VCaP (cell line): ENCODE results near the gene RAPGEF4.

Experiments
- H3K27ac ChIP-seq: fragments of 450-650 bp; 2 replicates; pipeline ENCODE4 v1.5.1; 2017
- TF ChIP-seq, protein P1 (sequence below): fragments of 450-650 bp; conservative IDR thresholded peaks from 2 replicates; pipeline ENCODE4 v1.5.1; 2017; ENCODE audit warnings: mild to moderate bottlenecking, moderate library complexity

RAPGEF4 gene

DNA sequence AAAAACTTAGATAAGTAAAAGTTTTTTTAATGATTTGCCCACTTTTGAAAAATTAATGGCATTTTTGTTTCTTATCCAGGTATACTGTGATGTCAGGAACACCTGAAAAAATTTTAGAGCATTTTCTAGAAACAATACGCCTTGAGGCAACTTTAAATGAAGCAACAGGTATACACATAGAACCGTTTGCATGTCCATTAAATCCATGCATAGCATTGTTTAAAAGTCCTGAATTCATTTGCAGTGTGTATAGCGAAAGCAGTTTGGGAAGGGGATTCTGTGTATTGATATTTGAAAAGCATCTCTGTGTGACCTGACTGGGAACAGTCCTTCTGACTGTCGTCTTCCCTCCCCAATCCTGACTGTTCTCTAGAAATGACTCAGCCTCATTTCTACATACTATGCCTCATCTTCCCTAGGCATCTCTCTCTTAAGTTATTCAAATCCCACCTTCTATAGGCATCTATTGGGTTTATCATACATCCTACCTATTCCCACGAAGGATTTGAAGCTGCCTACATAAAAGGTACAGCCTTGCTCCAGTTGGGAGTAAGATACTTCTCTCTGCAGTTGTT, 260.8 kb downstream of the RAPGEF4 start:
- TF ChIP-seq, protein P1, sequence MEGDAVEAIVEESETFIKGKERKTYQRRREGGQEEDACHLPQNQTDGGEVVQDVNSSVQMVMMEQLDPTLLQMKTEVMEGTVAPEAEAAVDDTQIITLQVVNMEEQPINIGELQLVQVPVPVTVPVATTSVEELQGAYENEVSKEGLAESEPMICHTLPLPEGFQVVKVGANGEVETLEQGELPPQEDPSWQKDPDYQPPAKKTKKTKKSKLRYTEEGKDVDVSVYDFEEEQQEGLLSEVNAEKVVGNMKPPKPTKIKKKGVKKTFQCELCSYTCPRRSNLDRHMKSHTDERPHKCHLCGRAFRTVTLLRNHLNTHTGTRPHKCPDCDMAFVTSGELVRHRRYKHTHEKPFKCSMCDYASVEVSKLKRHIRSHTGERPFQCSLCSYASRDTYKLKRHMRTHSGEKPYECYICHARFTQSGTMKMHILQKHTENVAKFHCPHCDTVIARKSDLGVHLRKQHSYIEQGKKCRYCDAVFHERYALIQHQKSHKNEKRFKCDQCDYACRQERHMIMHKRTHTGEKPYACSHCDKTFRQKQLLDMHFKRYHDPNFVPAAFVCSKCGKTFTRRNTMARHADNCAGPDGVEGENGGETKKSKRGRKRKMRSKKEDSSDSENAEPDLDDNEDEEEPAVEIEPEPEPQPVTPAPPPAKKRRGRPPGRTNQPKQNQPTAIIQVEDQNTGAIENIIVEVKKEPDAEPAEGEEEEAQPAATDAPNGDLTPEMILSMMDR = no peak

DNA sequence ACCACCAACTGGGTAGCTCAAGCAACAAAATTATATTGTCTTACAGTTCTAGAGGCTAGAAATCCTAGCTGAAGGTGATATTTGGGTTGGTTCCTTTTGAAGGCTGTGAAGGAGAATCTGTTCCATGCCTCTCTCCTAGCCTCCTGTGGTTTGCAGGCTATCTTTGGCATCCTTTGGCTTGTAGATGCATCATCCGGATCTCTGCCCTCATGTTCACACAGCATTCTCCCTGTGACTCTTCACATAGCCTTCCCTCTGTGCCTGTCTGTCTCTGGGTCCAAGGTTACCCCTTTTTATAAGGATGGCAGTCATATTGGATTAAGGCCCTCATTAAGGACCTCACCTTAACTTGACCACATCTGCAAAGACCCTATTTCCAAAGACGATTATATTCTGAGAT, 261.4 kb downstream of the RAPGEF4 start:
- H3K27ac ChIP-seq = no peak overlapping the region
- TF ChIP-seq, protein P1 = no peak

More for the DNA sequence above, 260.8 kb downstream of the RAPGEF4 start:
- peak overlapping the region; percentile 13; the same call in 1 of the 2 replicates for H3K27ac ChIP-seq

DNA sequence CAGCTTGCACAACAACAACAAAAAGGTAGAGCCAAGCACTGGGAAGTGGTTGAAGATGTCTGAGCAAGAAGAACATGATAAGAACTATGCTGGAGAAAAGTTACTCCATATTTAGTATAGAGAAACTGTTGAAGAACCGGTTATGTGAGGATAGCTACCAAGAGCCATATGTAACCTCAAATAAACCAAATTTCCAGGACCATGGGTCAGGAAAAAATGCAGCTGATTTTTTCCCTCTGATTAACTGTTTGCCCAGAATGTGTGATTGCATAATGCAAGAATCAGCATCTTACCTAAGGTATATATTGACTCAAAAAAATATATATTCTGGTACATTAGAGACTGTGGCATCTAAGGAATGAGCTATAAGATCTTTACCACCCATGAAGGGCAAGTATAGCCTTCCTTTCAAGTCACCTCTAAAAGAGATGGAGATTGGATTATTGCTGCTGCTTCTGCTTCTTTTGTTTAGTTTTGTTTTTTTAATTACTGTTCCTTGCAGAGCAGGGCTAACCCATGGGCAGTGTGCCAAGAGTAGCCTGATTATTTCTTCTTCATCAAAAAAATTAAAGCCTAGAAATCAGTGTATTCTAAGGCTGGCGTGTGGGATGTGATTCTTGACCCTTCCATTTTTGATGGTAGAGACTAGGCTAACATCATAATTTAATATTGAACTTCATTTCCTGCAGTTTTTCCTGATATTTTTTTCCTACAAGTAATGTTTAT, 263.1 kb downstream of the RAPGEF4 start:
- TF ChIP-seq, protein P1 = no peak
- peak overlapping the region; percentile 24; the same call in 1 of the 2 replicates for H3K27ac ChIP-seq

DNA sequence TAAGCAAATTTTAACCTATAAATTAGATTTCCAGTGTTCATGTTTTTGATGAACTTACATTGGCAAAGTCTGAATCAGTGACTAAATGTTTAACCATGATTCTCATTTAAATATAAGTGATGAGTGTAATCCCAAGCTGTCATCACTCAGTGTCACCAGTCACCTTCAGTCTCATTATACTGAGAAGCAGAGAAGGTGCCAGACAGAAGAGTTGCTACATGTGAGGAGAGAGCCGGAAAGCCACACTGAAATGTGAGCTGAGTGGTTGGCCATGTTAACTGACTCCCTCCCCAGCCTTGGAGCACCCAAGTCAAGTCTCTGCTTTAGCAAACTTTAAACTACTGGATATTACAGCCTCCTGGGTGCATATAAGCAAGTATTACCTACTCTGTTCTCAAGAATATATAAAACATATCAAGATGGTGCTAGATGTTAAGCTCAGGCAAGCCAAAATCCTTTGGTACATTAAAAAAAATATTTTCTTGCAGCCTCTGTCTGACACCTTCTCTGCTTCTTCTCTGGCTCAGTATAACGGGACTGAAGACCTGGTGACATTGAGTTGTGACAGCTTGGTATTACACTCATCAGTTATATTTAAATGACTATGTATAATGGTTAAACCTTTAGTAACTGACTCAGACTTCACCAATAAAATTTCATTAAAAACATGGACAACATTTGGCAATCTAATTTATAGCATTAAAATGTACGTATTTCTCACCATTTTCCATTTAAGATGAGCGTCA, 264.2 kb downstream of the RAPGEF4 start:
- TF ChIP-seq, protein P1 = no peak

GRCh38 chr2:173001664-173002604, 266.3 kb downstream of the RAPGEF4 start:
- H3K27ac ChIP-seq = no peak overlapping the region

More for the DNA sequence above, 264.2 kb downstream of the RAPGEF4 start:
- H3K27ac ChIP-seq = no peak overlapping the region

GRCh38 chr2:173002751-173003541, 267.3 kb downstream of the RAPGEF4 start:
- TF ChIP-seq, protein P1 = no peak
- no peak overlapping the region for H3K27ac ChIP-seq

More at GRCh38 chr2:173001664-173002604, 266.3 kb downstream of the RAPGEF4 start:
- TF ChIP-seq, protein P1 = no peak
